Mucosa of rectum (tissue), 2 donors: ENCODE results near the gene RMND5B.
"Not testable (repeated sequence)": the region's sequence is repeated elsewhere in the genome, so short reads cannot be mapped to it uniquely, and the experiment has no call there.

Source experiments
- H3K27ac ChIP-seq, 2 donors: one replicate each; pipeline ENCODE4 v1.7.0; 2013; ENCODE audit warnings: inconsistent platforms in 2 of 2, low read depth in 2 of 2, low read length in 2 of 2
- H3K27me3 ChIP-seq, 2 donors: one replicate each; pipeline ENCODE4 v1.7.0; 2013; ENCODE audit warnings: low read length in 2 of 2; ENCODE audit not compliant: control insufficient read depth in 2 of 2, insufficient read depth in 2 of 2
- H3K36me3 ChIP-seq, 2 donors: one replicate each; pipeline ENCODE4 v1.7.0; 2013; ENCODE audit warnings: low read length in 2 of 2; ENCODE audit not compliant: control insufficient read depth in 2 of 2, insufficient read depth in 2 of 2
- H3K4me1 ChIP-seq, 2 donors: one replicate each; pipeline ENCODE4 v1.7.0; 2013; ENCODE audit warnings: low read length in 2 of 2, mild to moderate bottlenecking in 1 of 2; ENCODE audit not compliant: control insufficient read depth in 2 of 2, insufficient read depth in 2 of 2
- H3K4me3 ChIP-seq, 2 donors: one replicate each; pipeline ENCODE4 v1.7.0; 2013; ENCODE audit warnings: low read length in 2 of 2
- H3K9ac ChIP-seq, 2 donors: one replicate each; pipeline ENCODE4 v1.7.0; 2013; ENCODE audit warnings: low read length in 2 of 2, low read depth in 1 of 2, mild to moderate bottlenecking in 1 of 2
- H3K9me3 ChIP-seq, 2 donors: one replicate each; pipeline ENCODE4 v1.7.0; 2013; ENCODE audit warnings: low read length in 2 of 2; ENCODE audit not compliant: control insufficient read depth in 2 of 2
- donor health status: healthy.
- donor health status: Normal muscosa, but diverticular disease.

Gene RMND5B

GRCh38 chr5:178187014-178187413, 56.2 kb downstream of the RMND5B start, which contains the start of gene GMCL2:
GMCL2 (minus strand) TSS chr5:178187371; CDS start chr5:178187299, 72 bp downstream.
- no peaks in the 10 kb centered on the region for H3K36me3 ChIP-seq
- H3K9ac ChIP-seq = no peak within 1 kb of the TSS
- no peak within 1 kb of the TSS for H3K27ac ChIP-seq
- no peaks in the 10 kb centered on the region for H3K9me3 ChIP-seq
- no peaks in the 10 kb centered on the region for H3K27me3 ChIP-seq
- peaks cover 0 to 4% of the 10 kb centered on the region in 2 donors for H3K4me1 ChIP-seq
- no peak within 1 kb of the TSS for H3K4me3 ChIP-seq

- H3K4me3 ChIP-seq = no peak overlapping the region
- H3K9ac ChIP-seq = no peak overlapping the region
- no peak overlapping the region for H3K27ac ChIP-seq
- H3K27me3 ChIP-seq = no peaks in the 10 kb centered on the region
- H3K9me3 ChIP-seq = no peaks in the 10 kb centered on the region
- no peaks in the 10 kb centered on the region for H3K4me1 ChIP-seq
- H3K36me3 ChIP-seq = no peaks in the 10 kb centered on the region
These were observed 58.6 kb downstream of the RMND5B start for GRCh38 chr5:178189433-178189832.

- H3K27me3 ChIP-seq = no peaks in the 10 kb centered on the region
- no peak overlapping the region for H3K9ac ChIP-seq
- no peak overlapping the region for H3K4me3 ChIP-seq
- H3K36me3 ChIP-seq = no peaks in the 10 kb centered on the region
- no peaks in the 10 kb centered on the region for H3K4me1 ChIP-seq
- H3K27ac ChIP-seq = no peak overlapping the region
- no peaks in the 10 kb centered on the region for H3K9me3 ChIP-seq
These were observed 60.8 kb downstream of the RMND5B start for GRCh38 chr5:178191661-178192060.

GRCh38 chr5:178192244-178192643, 61.4 kb downstream of the RMND5B start:
- H3K4me3 ChIP-seq = no peak overlapping the region
- no peaks in the 10 kb centered on the region for H3K4me1 ChIP-seq
- no peaks in the 10 kb centered on the region for H3K36me3 ChIP-seq
- no peaks in the 10 kb centered on the region for H3K27me3 ChIP-seq
- H3K27ac ChIP-seq = no peak overlapping the region
- H3K9ac ChIP-seq = no peak overlapping the region
- H3K9me3 ChIP-seq = no peaks in the 10 kb centered on the region

GRCh38 chr5:178192787-178193186, 62.0 kb downstream of the RMND5B start:
- no peaks in the 10 kb centered on the region for H3K27me3 ChIP-seq
- H3K9me3 ChIP-seq = no peaks in the 10 kb centered on the region

GRCh38 chr5:178193251-178193809, 62.5 kb downstream of the RMND5B start:
- Histone ChIP-seq H3K27me3 (no peaks in the 10 kb centered on the region), H3K9me3 (no peaks in the 10 kb centered on the region), H3K9ac (no peak overlapping the region), H3K27ac (no peak overlapping the region), H3K36me3 (no peaks in the 10 kb centered on the region), H3K4me3 (no peak overlapping the region), H3K4me1 (no peaks in the 10 kb centered on the region)

More at GRCh38 chr5:178192787-178193186, 62.0 kb downstream of the RMND5B start:
- Histone ChIP-seq H3K9ac (no peak overlapping the region), H3K27ac (no peak overlapping the region), H3K4me3 (no peak overlapping the region), H3K4me1 (no peaks in the 10 kb centered on the region), H3K36me3 (no peaks in the 10 kb centered on the region)

- H3K27ac ChIP-seq = no peak overlapping the region
- H3K4me3 ChIP-seq = no peak overlapping the region
- no peaks in the 10 kb centered on the region for H3K27me3 ChIP-seq
- no peaks in the 10 kb centered on the region for H3K4me1 ChIP-seq
- no peaks in the 10 kb centered on the region for H3K9me3 ChIP-seq
- no peaks in the 10 kb centered on the region for H3K36me3 ChIP-seq
- no peak overlapping the region for H3K9ac ChIP-seq
These were observed 63.2 kb downstream of the RMND5B start for GRCh38 chr5:178194026-178194425.

- Histone ChIP-seq H3K9ac (no peak overlapping the region), H3K27me3 (no peaks in the 10 kb centered on the region), H3K4me1 (no peaks in the 10 kb centered on the region)
These were observed 65.5 kb downstream of the RMND5B start for GRCh38 chr5:178196281-178196812.

GRCh38 chr5:178196986-178197385, 66.2 kb downstream of the RMND5B start:
- H3K27ac ChIP-seq = no peak overlapping the region

More at GRCh38 chr5:178196281-178196812, 65.5 kb downstream of the RMND5B start:
- H3K27ac ChIP-seq = no peak overlapping the region
- H3K9me3 ChIP-seq = no peaks in the 10 kb centered on the region
- no peak overlapping the region for H3K4me3 ChIP-seq
- H3K36me3 ChIP-seq = no peaks in the 10 kb centered on the region

GRCh38 chr5:178198151-178198550, 67.3 kb downstream of the RMND5B start:
- not testable (repeated sequence) for H3K9me3 ChIP-seq, H3K36me3 ChIP-seq, H3K4me3 ChIP-seq, H3K27ac ChIP-seq, H3K27me3 ChIP-seq, H3K4me1 ChIP-seq, H3K9ac ChIP-seq

More at GRCh38 chr5:178196986-178197385, 66.2 kb downstream of the RMND5B start:
- Histone ChIP-seq H3K9ac (no peak overlapping the region), H3K4me1 (peaks cover 5% of the 10 kb centered on the region in 2 donors), H3K9me3 (no peaks in the 10 kb centered on the region), H3K27me3 (no peaks in the 10 kb centered on the region), H3K4me3 (no peak overlapping the region), H3K36me3 (no peaks in the 10 kb centered on the region)
